ENCODE results near the gene PLOD1. TPM values are rescaled to one million over a fixed set of nuclear protein-coding genes. Genes with fewer than 3 reads are reported as not detected.

PLOD1 gene
- total RNA-seq, 2 donors from 2014 or later = 71.5 to 81.8 TPM

- DNase-seq = no peak
- Histone ChIP-seq H3K27me3 (ENCODE audit: control insufficient read depth, insufficient read depth, low read length, poor library complexity, severe bottlenecking) (no peaks in the 10 kb centered on the region), H3K9me3 (ENCODE audit: control insufficient read depth, low read length) (no peaks in the 10 kb centered on the region), H3K36me3 (ENCODE audit: control insufficient read depth, insufficient read depth, low read length) (peaks cover 21% of the 10 kb centered on the region), H3K4me3 (ENCODE audit: low read length) (no peak overlapping the region), H3K27ac (ENCODE audit: low read depth, low read length) (no peak overlapping the region), H3K9ac (ENCODE audit: extremely low read depth, low read length, poor library complexity, severe bottlenecking) (no peak overlapping the region), H3K4me1 (ENCODE audit: control insufficient read depth, insufficient read depth, low read length) (no peaks in the 10 kb centered on the region)
- no peaks in the 10 kb centered on the region for H3K27me3 Mint-ChIP-seq (ENCODE audit: insufficient read depth)
- H3K27ac Mint-ChIP-seq = no peak overlapping the region
- WGBS, 2 experiments (ENCODE audit: insufficient coverage in 1 of 2, insufficient read length in 1 of 2) = 75 to 96% methylated on average over 1 to 3 of the region's 3 CpGs
- no peaks in the 10 kb centered on the region for H3K4me1 Mint-ChIP-seq
- H3K36me3 Mint-ChIP-seq (ENCODE audit: low read depth) = peaks cover 28% of the 10 kb centered on the region
- no peaks in the 10 kb centered on the region for H3K9me3 Mint-ChIP-seq
- TF ChIP-seq CTCF (conservative IDR thresholded peaks at IDR 0.05) = no peak
- H3K4me3 Mint-ChIP-seq = no peak overlapping the region
Measured at GRCh38 chr1:12016182-12016581, 81.7 kb downstream of the PLOD1 start.

GRCh38 chr1:12019858-12020509 lies 85.5 kb downstream of the PLOD1 start:
- Histone ChIP-seq H3K36me3 (ENCODE audit: control insufficient read depth, insufficient read depth, low read length) (peaks cover 33% of the 10 kb centered on the region), H3K4me1 (ENCODE audit: control insufficient read depth, insufficient read depth, low read length) (no peaks in the 10 kb centered on the region), H3K9me3 (ENCODE audit: control insufficient read depth, low read length) (no peaks in the 10 kb centered on the region), H3K4me3 (ENCODE audit: low read length) (peak overlapping the region; percentile 96), H3K9ac (ENCODE audit: extremely low read depth, low read length, poor library complexity, severe bottlenecking) (peak overlapping the region; percentile 78), H3K27me3 (ENCODE audit: control insufficient read depth, insufficient read depth, low read length, poor library complexity, severe bottlenecking) (no peaks in the 10 kb centered on the region), H3K27ac (ENCODE audit: low read depth, low read length) (peak overlapping the region; percentile 85)
- peak overlapping the region; percentile 83 for H3K4me3 Mint-ChIP-seq
- H3K27me3 Mint-ChIP-seq (ENCODE audit: insufficient read depth) = no peaks in the 10 kb centered on the region
- WGBS, 2 experiments (ENCODE audit: insufficient coverage in 1 of 2, insufficient read length in 1 of 2) = 21 to 43% methylated on average over 2 to 12 of the region's 12 CpGs
- peak overlapping the region; percentile 94 for H3K27ac Mint-ChIP-seq
- no peaks in the 10 kb centered on the region for H3K9me3 Mint-ChIP-seq
- TF ChIP-seq CTCF (conservative IDR thresholded peaks at IDR 0.05) = no peak
- DNase-seq = no peak
- H3K4me1 Mint-ChIP-seq = no peaks in the 10 kb centered on the region
- peaks cover 29% of the 10 kb centered on the region for H3K36me3 Mint-ChIP-seq (ENCODE audit: low read depth)

- no peak for DNase-seq
- H3K9me3 ChIP-seq (ENCODE audit: control insufficient read depth, low read length) = no peaks in the 10 kb centered on the region
- H3K4me3 ChIP-seq (ENCODE audit: low read length) = no peak overlapping the region
- TF ChIP-seq CTCF (conservative IDR thresholded peaks at IDR 0.05) = no peak
- peaks cover 45% of the 10 kb centered on the region for H3K36me3 ChIP-seq (ENCODE audit: control insufficient read depth, insufficient read depth, low read length)
- no peaks in the 10 kb centered on the region for H3K27me3 Mint-ChIP-seq (ENCODE audit: insufficient read depth)
- peaks cover 40% of the 10 kb centered on the region for H3K36me3 Mint-ChIP-seq (ENCODE audit: low read depth)
- H3K27me3 ChIP-seq (ENCODE audit: control insufficient read depth, insufficient read depth, low read length, poor library complexity, severe bottlenecking) = no peaks in the 10 kb centered on the region
- H3K9ac ChIP-seq (ENCODE audit: extremely low read depth, low read length, poor library complexity, severe bottlenecking) = no peak overlapping the region
- 92 to 97% methylated on average over 6 to 9 of the region's 9 CpGs for WGBS, 2 experiments (ENCODE audit: insufficient coverage in 1 of 2, insufficient read length in 1 of 2)
- H3K4me1 ChIP-seq (ENCODE audit: control insufficient read depth, insufficient read depth, low read length) = no peaks in the 10 kb centered on the region
- peak overlapping the region; percentile 83 for H3K4me3 Mint-ChIP-seq
- no peak overlapping the region for H3K27ac Mint-ChIP-seq
- H3K27ac ChIP-seq (ENCODE audit: low read depth, low read length) = no peak overlapping the region
- H3K4me1 Mint-ChIP-seq = no peaks in the 10 kb centered on the region
- no peaks in the 10 kb centered on the region for H3K9me3 Mint-ChIP-seq
Measured at GRCh38 chr1:12021616-12022015, 87.1 kb downstream of the PLOD1 start.

Measured in endodermal cell (in vitro differentiated cells).